Colonic mucosa (tissue), 4 donors: Measurements from ENCODE around the gene MBD6. TPM values are rescaled to one million over a fixed set of nuclear protein-coding genes. Genes with fewer than 3 reads are reported as not detected.

Experiments
- DNase-seq: peaks from one replicate; pipeline ENCODE4 v3.0.0-alpha.2; 2020
- H3K27ac ChIP-seq: fragments of 200-600 bp; one replicate; pipeline ENCODE4 v1.8.0; 2021
- H3K27me3 ChIP-seq: fragments of 200-600 bp; one replicate; pipeline ENCODE4 v1.8.0; 2021
- H3K36me3 ChIP-seq: fragments of 200-600 bp; one replicate; pipeline ENCODE4 v1.8.0; 2021
- H3K4me1 ChIP-seq: fragments of 200-600 bp; one replicate; pipeline ENCODE4 v1.8.0; 2021; ENCODE audit warnings: mild to moderate bottlenecking
- H3K4me3 ChIP-seq: fragments of 200-600 bp; one replicate; pipeline ENCODE4 v1.8.0; 2021
- H3K9ac ChIP-seq, 2 donors: one replicate each; pipeline ENCODE4 v1.7.0; 2013; ENCODE audit warnings: control low read depth in 2 of 2, low read depth in 2 of 2, low read length in 2 of 2
- H3K9me3 ChIP-seq: fragments of 200-600 bp; one replicate; pipeline ENCODE4 v1.8.0; 2021
- intact Hi-C: fragments of 100-400 bp; cut with DNase I; formaldehyde crosslinking; loops from one replicate; pipeline ENCODE4 v1.14.1; 2022
- total RNA-seq, 2 donors: library from RNA; stranded (reverse); fragmentation: NEBNext Ultra II Directional in 1 of 2; extraction: Animal tissue kit (Norgen Biotek cat#: 25700) in 1 of 2; gene quantifications; one replicate each; pipeline ENCODE4 v1.2.1, GENCODE V29; 2021
- TF ChIP-seq, protein P1 (sequence below): fragments of 200-600 bp; IDR thresholded peaks from one replicate; pipeline ENCODE4 v1.8.0; 2022; ENCODE audit warnings: antibody characterized with exemption, mild to moderate bottlenecking
- donor health status: healthy.
- donor health status: DM: no; HTN: no; CAD: no.
- donor health status: DM: no; HTN: no; CAD: no.

MBD6 gene
- total RNA-seq, 2 donors from 2014 or later = 95.4 to 133 TPM

DNA sequence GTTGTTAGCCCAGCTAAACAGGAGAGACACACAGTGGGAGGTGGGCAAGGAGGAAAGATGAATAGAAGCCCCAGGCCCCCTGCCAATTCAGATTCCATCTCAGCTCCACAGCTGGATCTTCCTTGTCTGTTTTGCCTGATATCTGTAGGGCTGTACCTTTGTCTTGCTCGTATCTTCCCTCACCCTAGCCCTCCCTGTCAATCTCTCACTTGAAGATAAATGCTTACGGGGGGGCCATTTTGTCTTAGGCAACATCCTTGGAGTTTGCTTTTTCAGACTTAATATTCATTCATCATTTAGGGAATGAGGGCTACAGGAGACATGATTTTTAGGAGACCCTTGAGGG, 29.7 kb downstream of the MBD6 start:
- TF ChIP-seq, protein P1, sequence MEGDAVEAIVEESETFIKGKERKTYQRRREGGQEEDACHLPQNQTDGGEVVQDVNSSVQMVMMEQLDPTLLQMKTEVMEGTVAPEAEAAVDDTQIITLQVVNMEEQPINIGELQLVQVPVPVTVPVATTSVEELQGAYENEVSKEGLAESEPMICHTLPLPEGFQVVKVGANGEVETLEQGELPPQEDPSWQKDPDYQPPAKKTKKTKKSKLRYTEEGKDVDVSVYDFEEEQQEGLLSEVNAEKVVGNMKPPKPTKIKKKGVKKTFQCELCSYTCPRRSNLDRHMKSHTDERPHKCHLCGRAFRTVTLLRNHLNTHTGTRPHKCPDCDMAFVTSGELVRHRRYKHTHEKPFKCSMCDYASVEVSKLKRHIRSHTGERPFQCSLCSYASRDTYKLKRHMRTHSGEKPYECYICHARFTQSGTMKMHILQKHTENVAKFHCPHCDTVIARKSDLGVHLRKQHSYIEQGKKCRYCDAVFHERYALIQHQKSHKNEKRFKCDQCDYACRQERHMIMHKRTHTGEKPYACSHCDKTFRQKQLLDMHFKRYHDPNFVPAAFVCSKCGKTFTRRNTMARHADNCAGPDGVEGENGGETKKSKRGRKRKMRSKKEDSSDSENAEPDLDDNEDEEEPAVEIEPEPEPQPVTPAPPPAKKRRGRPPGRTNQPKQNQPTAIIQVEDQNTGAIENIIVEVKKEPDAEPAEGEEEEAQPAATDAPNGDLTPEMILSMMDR = no peak
- Histone ChIP-seq H3K27me3 (peaks cover 5% of the 10 kb centered on the region), H3K27ac (no peak overlapping the region), H3K4me3 (no peak overlapping the region), H3K9me3 (no peaks in the 10 kb centered on the region), H3K36me3 (no peaks in the 10 kb centered on the region), H3K9ac (no peak overlapping the region), H3K4me1 (no peaks in the 10 kb centered on the region)
- DNase-seq = no peak
- intact Hi-C loops = no loop called here

DNA sequence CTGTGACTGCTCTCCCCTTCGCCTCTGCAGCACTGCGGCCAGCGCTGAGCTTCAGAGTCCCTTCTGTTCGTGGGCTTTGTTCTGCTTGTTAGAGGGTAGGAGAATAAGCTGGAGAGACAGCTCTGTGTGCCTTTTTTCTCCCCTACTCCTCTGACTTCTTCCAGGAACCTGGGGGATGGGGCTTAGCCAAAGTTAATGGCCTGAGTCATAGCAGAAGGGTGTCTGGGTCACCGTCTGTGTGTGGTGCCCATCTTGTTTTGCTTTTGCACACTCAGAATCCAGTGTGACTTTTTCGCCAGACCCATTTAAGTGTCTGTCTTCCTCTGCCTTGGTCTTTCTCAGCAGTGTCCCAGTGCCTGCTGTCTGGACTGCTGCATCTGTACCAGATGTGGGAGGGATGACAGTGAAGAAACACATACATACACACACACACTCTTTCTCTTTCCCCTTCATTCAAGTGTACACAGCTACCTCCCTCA, 30.2 kb downstream of the MBD6 start:
- no peaks in the 10 kb centered on the region for H3K4me1 ChIP-seq
- H3K4me3 ChIP-seq = no peak overlapping the region
- no peaks in the 10 kb centered on the region for H3K36me3 ChIP-seq
- no peak for DNase-seq
- no peak overlapping the region for H3K27ac ChIP-seq
- no peak overlapping the region for H3K9ac ChIP-seq
- H3K9me3 ChIP-seq = no peaks in the 10 kb centered on the region
- TF ChIP-seq, protein P1 = no peak
- intact Hi-C loops = no loop called here
- peaks cover 5% of the 10 kb centered on the region for H3K27me3 ChIP-seq

DNA sequence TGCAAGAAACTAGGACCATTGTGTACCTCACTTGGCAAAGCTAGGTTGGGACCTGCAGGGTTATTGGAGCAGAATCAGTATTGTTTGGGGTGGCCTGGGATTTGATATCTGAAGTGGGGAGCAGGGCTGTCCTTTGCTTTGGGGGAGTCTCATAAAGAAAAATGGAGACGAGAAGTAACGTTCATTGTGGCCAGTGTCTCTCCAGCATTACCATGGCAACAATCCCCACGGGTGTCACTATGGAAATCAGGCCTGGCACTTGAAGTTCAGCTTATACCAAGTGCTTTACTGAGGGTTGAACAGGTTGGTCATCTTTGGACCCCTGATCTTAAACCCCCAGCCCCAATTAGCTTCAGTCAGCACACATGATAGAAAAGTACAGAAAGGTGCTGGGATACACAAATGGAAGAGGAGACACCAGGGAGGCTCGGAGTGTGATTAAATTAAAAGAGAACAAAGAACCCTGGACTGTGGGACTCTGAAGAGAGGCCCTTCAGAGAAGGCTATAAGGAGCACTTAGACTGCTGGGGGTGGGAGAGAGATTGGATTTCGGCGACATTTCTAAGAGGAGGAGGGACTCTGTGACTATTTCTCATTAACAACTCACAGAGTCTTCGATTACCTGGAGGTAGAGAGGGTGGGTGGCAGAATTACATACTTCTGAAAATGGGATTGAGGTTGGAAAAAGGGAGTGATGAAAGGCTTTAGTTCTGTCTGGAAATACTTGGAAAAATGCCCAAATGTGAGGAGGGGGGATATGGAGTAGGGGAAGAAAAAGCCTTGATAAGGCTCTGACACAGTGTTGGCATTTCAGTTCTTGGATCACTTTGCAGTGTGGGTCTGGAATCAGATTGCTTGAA, 30.9 kb downstream of the MBD6 start:
- intact Hi-C loops = no loop called here
- DNase-seq = no peak
- Histone ChIP-seq H3K27ac (no peak overlapping the region), H3K27me3 (peaks cover 5% of the 10 kb centered on the region), H3K4me3 (no peak overlapping the region), H3K36me3 (no peaks in the 10 kb centered on the region), H3K4me1 (no peaks in the 10 kb centered on the region), H3K9ac (no peak overlapping the region), H3K9me3 (no peaks in the 10 kb centered on the region)
- TF ChIP-seq, protein P1 = no peak

DNA sequence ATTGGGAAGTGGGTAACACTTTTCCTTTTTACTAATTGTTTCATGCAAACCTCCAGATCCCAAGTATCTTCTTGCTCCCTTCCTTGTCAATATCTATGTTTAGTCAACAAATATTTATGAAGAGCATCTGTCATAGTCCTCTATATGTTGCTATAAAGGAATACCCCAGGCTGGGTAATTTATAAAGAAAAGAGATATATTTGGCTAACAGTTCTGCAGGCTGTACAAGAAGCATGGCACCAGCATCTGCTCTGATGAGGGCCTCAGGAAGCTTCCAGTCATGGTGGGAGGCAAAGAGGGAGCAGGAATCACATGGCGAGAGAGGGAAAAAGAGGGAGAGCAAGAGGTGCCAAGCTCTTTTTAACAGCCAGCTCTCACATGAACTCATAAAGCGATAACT, 31.8 kb downstream of the MBD6 start:
- no peak overlapping the region for H3K27ac ChIP-seq
- H3K9ac ChIP-seq = no peak overlapping the region
- H3K27me3 ChIP-seq = peaks cover 5% of the 10 kb centered on the region
- H3K4me1 ChIP-seq = no peaks in the 10 kb centered on the region
- TF ChIP-seq, protein P1 = no peak
- no peaks in the 10 kb centered on the region for H3K36me3 ChIP-seq
- no peak overlapping the region for H3K4me3 ChIP-seq
- no peak for DNase-seq
- intact Hi-C loops = no loop called here
- H3K9me3 ChIP-seq = no peaks in the 10 kb centered on the region

DNA sequence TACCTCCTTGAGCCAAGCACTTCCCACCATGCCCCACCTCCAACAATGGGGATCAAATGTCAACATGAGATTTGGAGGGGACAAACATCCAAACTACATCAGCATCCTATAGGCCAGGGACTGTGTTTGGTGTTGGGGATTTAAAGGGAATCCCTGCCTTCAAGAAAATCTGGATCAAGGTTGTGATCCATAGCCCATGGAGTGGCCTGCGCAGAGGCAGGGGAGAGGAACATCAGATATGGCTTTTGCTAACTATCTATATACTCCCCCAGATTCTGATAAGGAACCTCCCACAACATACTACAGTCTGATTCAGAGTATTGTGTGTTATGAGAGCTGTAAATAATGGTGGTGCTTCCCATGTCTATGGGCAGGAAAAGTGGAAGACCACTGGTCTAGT, 32.3 kb downstream of the MBD6 start:
- Histone ChIP-seq H3K4me3 (no peak overlapping the region), H3K36me3 (no peaks in the 10 kb centered on the region), H3K9me3 (no peaks in the 10 kb centered on the region), H3K27me3 (peaks cover 2% of the 10 kb centered on the region), H3K4me1 (no peaks in the 10 kb centered on the region), H3K9ac (no peak overlapping the region), H3K27ac (no peak overlapping the region)
- no peak for DNase-seq
- TF ChIP-seq, protein P1 = no peak
- intact Hi-C loops = no loop called here
